Astrocyte of the cerebellum (primary cell): ENCODE measurements around the gene MS4A12.
"Not testable (repeated sequence)": the region's sequence is repeated elsewhere in the genome, so short reads cannot be mapped to it uniquely, and the experiment has no call there.

Experiments used
- DNase-seq: peaks from one replicate; pipeline ENCODE4 v3.0.0-alpha.2; 2011; ENCODE audit warnings: low read depth
- H3K4me3 ChIP-seq: 2 replicates; pipeline ENCODE4 v1.5.1; 2011; ENCODE audit warnings: mild to moderate bottlenecking, low read depth, low read length, moderate library complexity
- CTCF ChIP-seq: IDR thresholded peaks from 2 replicates; pipeline ENCODE4 v1.5.1; 2012; ENCODE audit warnings: low read length, low read depth, moderate library complexity, mild to moderate bottlenecking; ENCODE audit errors: missing control alignments
- in situ Hi-C: cut with HindIII; loops from 2 replicates; pipeline ENCODE4 v1.10.0; 2017; ENCODE audit warnings: low sequenced_read_pairs

Gene MS4A12

GRCh38 chr11:60530454-60531100 lies 38.0 kb downstream of the MS4A12 start:
- in situ Hi-C loops: no loop called here
- DNase-seq: no peak
- no peak overlapping the region for H3K4me3 ChIP-seq
- TF ChIP-seq CTCF: no peak

GRCh38 chr11:60532383-60532782 lies 39.8 kb downstream of the MS4A12 start:
- DNase-seq, in situ Hi-C loops, H3K4me3 ChIP-seq: not testable (repeated sequence)

- in situ Hi-C loops, DNase-seq, H3K4me3 ChIP-seq: not testable (repeated sequence)
Observed at GRCh38 chr11:60538627-60539026, 46.0 kb downstream of the MS4A12 start.

GRCh38 chr11:60544077-60544476 lies 51.5 kb downstream of the MS4A12 start:
- TF ChIP-seq CTCF: no peak
- DNase-seq: no peak
- in situ Hi-C loops: no loop called here
- H3K4me3 ChIP-seq: no peak overlapping the region
